ENCODE data around the gene NOCT. TPM values are rescaled to one million over a fixed set of nuclear protein-coding genes. Genes with fewer than 3 reads are reported as not detected.

Gene NOCT
- 10 to 100 TPM in 1 of 4 donors, 1 to 10 TPM in 3; 3.1 to 17.1 (median 7.8) TPM for total RNA-seq

GRCh38 chr4:139015269-139015947, at the start of gene NOCT:
Gene NOCT (plus strand): TSS chr4:139015781. CDS start chr4:139015982, 201 bp downstream.
- TF ChIP-seq CTCF (IDR thresholded peaks at IDR 0.05; ENCODE audit: low read depth), result no peak

- TF ChIP-seq CTCF (IDR thresholded peaks at IDR 0.05; ENCODE audit: low read depth), result no peak
These were observed 48.3 kb upstream of the NOCT start for GRCh38 chr4:138967313-138967712.

- TF ChIP-seq CTCF (IDR thresholded peaks at IDR 0.05; ENCODE audit: low read depth), result no peak
These were observed 42.4 kb upstream of the NOCT start for GRCh38 chr4:138972956-138973801.

- no peak for TF ChIP-seq CTCF (IDR thresholded peaks at IDR 0.05; ENCODE audit: low read depth)
These were observed 40.4 kb upstream of the NOCT start for GRCh38 chr4:138975225-138975624.

- TF ChIP-seq CTCF (IDR thresholded peaks at IDR 0.05; ENCODE audit: low read depth), result no peak
These were observed 39.1 kb upstream of the NOCT start for GRCh38 chr4:138976526-138976925.

- TF ChIP-seq CTCF (IDR thresholded peaks at IDR 0.05; ENCODE audit: low read depth), result no peak
These were observed 38.1 kb upstream of the NOCT start for GRCh38 chr4:138977524-138977923.

GRCh38 chr4:138978028-138978585, 37.5 kb upstream of the NOCT start:
- TF ChIP-seq CTCF (IDR thresholded peaks at IDR 0.05; ENCODE audit: low read depth), result no peak

Data from subcutaneous adipose tissue (tissue), 4 donors.